GM21423 (cell line): ENCODE data around the gene IFNAR2.
"Not testable (repeated sequence)": the region's sequence is repeated elsewhere in the genome, so short reads cannot be mapped to it uniquely, and the experiment has no call there.

Source experiments
- ATAC-seq: cut with Tn5 transposase; IDR thresholded peaks from one replicate; pipeline ENCODE4 v1.9.1; 2021; ENCODE audit warnings: mild to moderate bottlenecking, moderate library complexity; ENCODE audit not compliant: unreplicated experiment

IFNAR2 gene

DNA sequence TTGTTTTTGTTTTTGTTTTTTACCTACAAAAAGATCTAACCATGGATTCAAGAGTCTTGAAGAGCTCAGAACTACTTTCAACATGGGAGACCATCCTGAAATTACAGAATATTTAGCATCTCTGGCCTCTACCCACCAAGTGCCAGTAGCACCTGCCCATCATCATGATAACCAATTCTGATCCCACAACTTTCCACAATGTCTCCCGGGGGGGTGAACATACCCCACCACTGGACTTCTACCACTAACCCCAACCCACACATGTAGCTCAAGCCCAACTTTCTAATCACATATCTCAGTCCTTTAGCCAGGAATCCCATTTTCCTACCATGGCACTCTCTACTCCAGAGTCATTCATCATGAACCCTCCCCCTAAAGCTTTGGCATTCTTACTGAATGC is 15.7 kb upstream of the IFNAR2 start:
- ATAC-seq = no peak

DNA sequence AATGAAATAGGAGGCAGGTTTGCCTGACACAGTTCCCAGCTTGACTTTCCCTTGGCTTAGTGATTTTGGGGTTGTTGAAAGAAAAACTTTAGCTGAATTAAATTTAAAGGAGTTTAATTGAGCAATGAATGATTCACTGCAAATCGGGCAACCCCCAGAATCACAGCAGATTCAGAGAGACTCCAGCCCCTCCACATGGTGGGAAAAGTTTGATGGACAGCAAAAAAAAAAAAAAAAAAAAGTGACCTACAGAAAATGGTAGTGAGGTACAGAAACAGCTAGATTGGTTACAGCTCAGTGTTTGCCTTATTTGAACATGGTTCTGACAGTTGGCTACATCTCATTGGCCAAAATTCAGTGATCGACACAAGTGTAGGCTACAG is 12.6 kb upstream of the IFNAR2 start:
- no peak for ATAC-seq

- ATAC-seq = no peak
Observed at GRCh38 chr21:33219300-33219699, 10.4 kb upstream of the IFNAR2 start.

GRCh38 chr21:33219954-33220353 is 9.8 kb upstream of the IFNAR2 start:
- ATAC-seq = no peak

DNA sequence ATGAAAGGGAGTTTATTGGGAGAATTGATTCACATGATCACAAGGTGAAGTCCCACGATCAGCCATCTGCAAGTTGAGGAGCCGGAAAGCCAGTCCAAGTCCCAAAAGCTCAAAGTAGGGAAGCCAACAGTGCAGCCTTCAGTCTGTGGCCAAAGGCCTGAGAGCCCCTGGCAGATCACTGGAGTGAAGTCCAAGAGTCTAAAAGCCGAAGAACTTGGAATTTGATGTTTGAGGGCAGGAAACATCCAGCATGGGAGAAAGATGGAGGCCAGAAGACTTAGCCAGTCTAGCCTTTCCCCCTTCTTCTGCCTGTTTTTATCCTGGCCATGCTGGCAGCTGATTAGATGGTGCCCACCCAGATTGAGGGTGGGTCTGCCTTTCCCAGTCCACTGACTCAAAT is 4.4 kb upstream of the IFNAR2 start:
- ATAC-seq = not testable (repeated sequence)

- no peak for ATAC-seq
Observed at GRCh38 chr21:33228455-33228854, 1.3 kb upstream of the IFNAR2 start.

GRCh38 chr21:33229099-33229783 is 497 bp upstream of the IFNAR2 start:
- ATAC-seq = peak; percentile 1

GRCh38 chr21:33230545-33231324 is 997 bp downstream of the IFNAR2 start:
- ATAC-seq = peak; percentile 24

DNA sequence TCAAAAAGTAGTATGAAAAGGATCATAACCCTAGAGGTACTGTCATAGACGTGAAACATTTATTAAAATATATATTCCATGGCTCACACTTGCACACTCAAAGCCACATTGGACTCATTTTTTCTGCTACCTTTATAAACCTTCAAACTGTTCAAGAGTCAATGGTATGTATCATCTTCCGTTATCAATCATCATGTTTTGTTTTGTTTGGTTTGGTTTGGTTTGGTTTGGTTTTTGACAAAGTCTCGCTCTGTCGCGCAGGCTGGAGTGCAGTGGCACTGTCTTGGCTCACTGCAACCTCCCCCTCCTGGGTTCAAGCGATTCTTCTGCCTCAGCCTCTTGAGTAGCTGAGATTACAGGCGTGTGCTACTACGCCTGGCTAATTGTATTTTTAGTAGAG is 1.8 kb downstream of the IFNAR2 start:
- no peak for ATAC-seq

- ATAC-seq = no peak
Observed at GRCh38 chr21:33232291-33233034, 2.7 kb downstream of the IFNAR2 start.

DNA sequence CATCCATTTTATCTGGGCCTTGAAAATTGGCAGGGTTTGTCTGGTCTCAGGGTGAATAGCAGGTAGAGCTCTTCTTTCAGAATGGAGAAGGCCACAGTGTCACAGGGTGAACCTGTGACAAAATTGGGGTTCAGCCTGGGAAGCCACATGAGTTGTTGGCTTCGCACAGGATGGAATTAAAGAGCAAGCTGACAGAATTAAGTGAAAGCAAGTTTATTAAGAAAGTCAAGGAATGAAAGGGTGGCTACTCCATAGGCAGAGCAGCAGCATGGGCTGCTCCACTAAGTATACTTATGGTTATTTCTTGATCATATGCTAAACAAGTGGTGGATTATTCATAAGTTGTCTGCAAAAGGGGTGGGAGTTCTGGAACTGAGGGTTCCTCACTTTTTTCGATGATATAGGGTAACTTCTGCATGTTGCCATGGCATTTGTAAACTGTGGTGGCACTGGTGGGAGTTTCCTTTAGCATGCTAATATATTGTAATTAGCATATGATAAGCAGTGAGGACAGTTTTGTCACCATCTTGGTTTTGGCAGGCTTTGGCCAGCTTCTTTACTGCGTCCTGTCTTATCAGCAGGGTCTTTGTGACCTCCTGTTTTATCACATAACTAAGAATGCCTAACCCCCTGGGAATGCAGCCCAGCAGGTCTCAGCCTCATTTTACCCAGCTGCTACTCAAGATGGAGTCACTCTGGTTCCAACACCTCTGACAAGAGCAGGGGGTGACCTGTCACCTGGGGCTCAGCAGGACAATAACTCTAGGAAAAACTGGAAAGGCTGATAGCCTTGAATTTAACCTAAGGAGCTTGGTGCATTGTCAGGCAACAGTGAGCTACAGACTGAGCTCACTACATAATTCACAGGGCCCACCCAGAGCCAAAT is 5.1 kb downstream of the IFNAR2 start:
- no peak for ATAC-seq

DNA sequence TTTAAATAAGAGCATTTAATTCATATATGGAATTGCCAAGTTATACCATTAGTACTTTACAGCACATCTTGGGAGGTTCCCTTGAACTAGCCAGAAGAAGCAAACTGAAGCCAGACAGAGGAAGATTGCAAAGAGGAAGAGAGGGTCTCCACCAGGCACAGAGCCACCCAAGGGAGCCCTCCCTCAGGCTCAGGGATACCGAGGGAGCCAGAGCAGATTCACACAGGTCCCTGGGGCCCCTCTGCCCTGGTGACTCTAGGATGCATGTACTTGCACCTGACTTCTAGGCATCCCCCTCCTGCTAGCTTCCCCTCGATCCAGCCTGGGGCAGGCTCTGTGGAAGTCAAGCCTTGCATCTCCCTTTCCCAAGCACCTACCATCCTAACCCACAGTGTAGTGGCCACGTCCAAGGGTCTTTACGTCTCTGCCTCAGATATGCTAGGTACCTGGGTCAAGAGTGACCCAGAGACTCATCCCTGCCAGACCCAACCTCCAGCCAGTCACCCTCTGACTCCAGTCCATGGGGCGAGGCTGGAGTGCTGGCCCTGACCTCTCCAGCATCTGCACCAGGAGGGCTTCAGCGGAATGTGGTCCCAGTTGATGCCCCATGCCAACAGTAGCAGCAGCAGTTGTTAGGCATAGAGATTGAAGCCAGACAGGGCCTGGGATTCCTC is 6.4 kb downstream of the IFNAR2 start:
- ATAC-seq = no peak

DNA sequence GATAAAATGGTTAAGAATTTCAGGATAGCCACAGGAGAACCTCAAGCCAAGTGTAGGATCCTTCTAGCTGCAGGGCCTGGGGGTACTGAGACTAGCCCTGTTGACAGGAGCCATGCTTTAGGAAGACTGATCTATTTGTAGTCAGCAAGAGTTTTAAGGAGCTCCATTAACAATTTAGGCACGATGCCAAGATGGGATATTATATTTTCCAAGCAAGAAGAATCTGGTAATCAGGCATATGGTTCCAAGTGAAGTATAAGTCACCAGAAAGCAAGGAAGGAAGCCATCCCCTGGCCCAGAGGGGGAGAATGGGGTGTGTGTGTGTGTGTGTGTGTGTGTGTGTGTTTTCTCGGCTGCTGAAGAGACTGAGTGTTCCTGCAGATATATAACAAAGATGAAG is 7.0 kb downstream of the IFNAR2 start:
- ATAC-seq = no peak

GRCh38 chr21:33237486-33237885 is 7.7 kb downstream of the IFNAR2 start:
- no peak for ATAC-seq

DNA sequence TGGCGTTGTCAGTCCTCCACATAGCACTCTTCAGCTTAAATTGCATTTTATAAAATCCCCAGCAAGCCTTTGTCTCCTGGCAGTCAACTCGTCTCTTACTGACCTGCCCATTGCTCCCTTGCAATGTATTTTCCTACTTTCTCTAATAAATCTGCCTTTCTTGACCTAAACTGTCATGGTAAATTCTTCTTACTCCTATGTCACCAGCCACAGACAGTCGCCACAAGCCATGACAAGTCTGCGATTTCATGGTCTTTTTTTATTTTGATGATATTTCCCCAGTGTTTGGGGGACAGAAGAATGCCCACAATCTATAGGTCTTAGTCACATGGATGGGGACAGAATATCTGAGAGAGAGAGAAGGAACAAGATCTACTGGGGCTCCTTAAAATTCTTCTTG is 8.4 kb downstream of the IFNAR2 start:
- ATAC-seq = peak; percentile 11

DNA sequence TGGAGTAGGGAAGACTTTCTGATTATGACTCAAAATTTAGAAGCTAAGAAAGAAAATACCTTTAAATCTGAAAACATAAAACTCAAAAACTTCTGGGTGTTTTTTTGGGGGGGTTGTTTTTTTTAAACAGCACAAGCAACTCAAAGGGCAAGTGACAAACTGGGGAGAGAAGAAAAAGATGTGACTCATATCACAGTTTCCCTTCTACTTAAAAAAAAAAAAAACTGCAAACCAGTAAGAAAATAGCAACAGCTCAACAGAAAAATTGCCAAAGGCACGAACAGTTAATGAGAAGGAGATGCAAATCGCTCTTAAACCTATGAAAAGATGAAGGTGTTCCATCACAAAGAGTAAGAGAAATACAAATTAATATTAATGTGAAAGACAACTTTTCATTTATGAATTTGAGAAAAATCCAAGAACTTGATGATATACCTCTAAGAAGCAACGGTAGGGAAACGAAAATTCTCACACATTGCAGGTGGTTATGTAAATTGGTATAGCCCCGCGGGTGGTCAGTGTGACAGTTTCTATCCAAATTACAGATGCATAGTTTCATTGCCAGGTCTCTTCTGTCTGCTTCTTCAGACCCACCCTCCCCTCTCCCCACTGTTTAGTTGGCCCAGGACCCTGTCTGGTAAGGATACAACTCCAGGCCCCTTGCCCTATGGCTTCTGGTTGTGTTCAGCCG is 9.0 kb downstream of the IFNAR2 start:
- ATAC-seq = peak; percentile 74

DNA sequence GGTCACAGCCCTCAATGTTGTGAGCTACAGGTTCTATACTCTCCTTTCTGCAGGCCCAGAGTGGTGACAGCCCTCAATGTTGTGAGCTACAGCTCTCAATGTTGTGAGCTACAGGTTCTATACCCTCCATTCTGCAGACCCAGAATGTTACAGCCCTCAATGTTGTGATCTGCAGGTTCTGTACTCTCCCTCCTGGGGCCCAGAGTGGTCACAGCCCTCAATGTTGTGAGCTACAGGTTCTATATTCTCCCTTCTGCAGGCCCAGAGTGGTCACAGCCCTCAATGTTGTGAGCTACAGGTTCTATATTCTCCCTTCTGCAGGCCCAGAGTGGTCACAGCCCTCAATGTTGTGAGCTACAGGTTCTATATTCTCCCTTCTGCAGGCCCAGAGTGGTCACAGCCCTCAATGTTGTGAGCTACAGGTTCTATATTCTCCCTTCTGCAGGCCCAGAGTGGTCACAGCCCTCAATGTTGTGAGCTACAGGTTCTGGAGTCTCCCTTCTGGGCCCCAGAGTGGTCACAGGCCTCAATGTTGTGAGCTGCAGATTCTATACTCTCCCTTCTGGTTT is 9.9 kb downstream of the IFNAR2 start:
- ATAC-seq = not testable (repeated sequence)

GRCh38 chr21:33240404-33240803 is 10.7 kb downstream of the IFNAR2 start:
- ATAC-seq = no peak

DNA sequence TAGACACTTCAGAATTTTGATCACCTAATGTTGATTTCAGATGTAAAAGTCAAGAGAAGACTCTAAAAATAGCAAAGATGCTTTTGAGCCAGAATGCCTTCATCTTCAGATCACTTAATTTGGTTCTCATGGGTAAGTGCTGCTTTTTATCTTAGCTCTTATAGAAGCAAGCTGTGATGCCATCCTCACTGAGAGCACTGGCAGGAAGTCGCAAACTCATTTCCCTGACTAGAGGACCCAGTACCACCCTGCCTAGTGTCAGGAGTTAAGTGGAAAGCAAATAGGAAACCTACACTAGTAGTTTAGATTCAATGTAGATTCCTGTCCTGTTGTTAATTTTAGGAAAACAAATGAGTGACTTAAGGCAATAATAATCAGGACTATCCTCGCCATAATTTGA is 12.1 kb downstream of the IFNAR2 start:
- ATAC-seq = no peak
